Right lobe of liver (tissue), 6 donors: ENCODE data around the gene ABCC3. TPM values are rescaled to one million over a fixed set of nuclear protein-coding genes. Genes with fewer than 3 reads are reported as not detected.
A peak's percentile ranks its signal among the peaks of the same experiment; 100 is the strongest.
"Not testable (repeated sequence)": the region's sequence is repeated elsewhere in the genome, so short reads cannot be mapped to it uniquely, and the experiment has no call there.

ENCODE experiments used
- ATAC-seq, 4 donors: fragments of 200-7000 bp; cut with Tn5 transposase; one replicate each; pipeline ENCODE4 v1.9.1; 2020; ENCODE audit warnings: mild to moderate bottlenecking in 4 of 4, moderate library complexity in 4 of 4
- DNase-seq, 3 donors: peaks; one replicate each; pipeline ENCODE4 v3.0.0-alpha.2; 2020
- H3K27ac ChIP-seq, 3 donors: fragments of 200-600 bp; one replicate each; pipeline ENCODE4 v1.8.0; 2022
- H3K27me3 ChIP-seq, 2 donors: fragments of 200-600 bp; one replicate each; pipeline ENCODE4 v1.8.0; 2022
- H3K36me3 ChIP-seq, 4 donors: fragments of 200-600 bp; sonication (generic) in 1 of 4; one replicate each; pipeline versions ENCODE4 v1.5.1 to v1.8.0; 2017 to 2022; ENCODE audit warnings: control low read depth in 1 of 4
- H3K4me1 ChIP-seq, 4 donors: fragments of 200-600 bp; sonication (generic) in 1 of 4; one replicate each; pipeline versions ENCODE4 v1.5.1 to v1.8.0; 2017 to 2022; ENCODE audit warnings: control low read depth in 1 of 4
- H3K4me3 ChIP-seq, 3 donors: fragments of 200-600 bp; one replicate each; pipeline ENCODE4 v1.8.0; 2022
- H3K9me3 ChIP-seq, 4 donors: fragments of 200-600 bp; sonication (generic) in 1 of 4; one replicate each; pipeline versions ENCODE4 v1.5.1 to v1.8.0; 2017 to 2022; ENCODE audit warnings: control low read depth in 1 of 4
- CTCF ChIP-seq, 4 donors: fragments of 200-600 bp in 3 of 4; fragments of 450-650 bp in 1 of 4; IDR thresholded peaks; one replicate each; pipeline versions ENCODE4 v1.5.1 to v1.8.0; 2016 to 2022; ENCODE audit warnings: antibody characterized with exemption in 4 of 4, mild to moderate bottlenecking in 2 of 4
- POLR2A ChIP-seq: fragments of 450-650 bp; IDR thresholded peaks from one replicate; pipeline ENCODE4 v1.6.1; 2017; ENCODE audit warnings: antibody characterized with exemption, mild to moderate bottlenecking
- WGBS: methylation state at CpG from one replicate; pipeline ENCODE4 v1.1.6; 2018; ENCODE audit warnings: low coverage, low lambda C conversion rate; ENCODE audit not compliant: insufficient coverage; ENCODE audit errors: missing lambda C conversion rate; 5-methylcytosine and 5-hydroxymethylcytosine counted together
- intact Hi-C, 2 donors: fragments of 100-400 bp; cut with DNase I; formaldehyde crosslinking; loops; one replicate each; pipeline versions ENCODE4 v1.11.2 to v1.14.1; 2022
- total RNA-seq, 6 experiments: library from RNA; depleted of rRNA in 2 of 6; stranded (reverse); fragments of >200 nt in 2 of 6; fragmentation: NEBNext Ultra II Directional in 3 of 6; extraction: Animal tissue kit (Norgen Biotek cat#: 25700) in 3 of 6; gene quantifications; one replicate each; pipeline versions ENCODE4 v1.1.0 to v1.2.4, GENCODE V29; 2016 to 2023
- donor health status: DM: no; HTN: yes; CAD: no.
- donor health status: DM: no; HTN: no; CAD: no.
- donor health status: DM: no; HTN: no; CAD: no.
- donor health status: DM: no; HTN: yes; CAD: no.
- donor health status: DM: no; HTN: yes; CAD: no.

ABCC3 gene
- total RNA-seq, 6 experiments from 2014 or later = 146 to 286 (median 178) TPM

DNA sequence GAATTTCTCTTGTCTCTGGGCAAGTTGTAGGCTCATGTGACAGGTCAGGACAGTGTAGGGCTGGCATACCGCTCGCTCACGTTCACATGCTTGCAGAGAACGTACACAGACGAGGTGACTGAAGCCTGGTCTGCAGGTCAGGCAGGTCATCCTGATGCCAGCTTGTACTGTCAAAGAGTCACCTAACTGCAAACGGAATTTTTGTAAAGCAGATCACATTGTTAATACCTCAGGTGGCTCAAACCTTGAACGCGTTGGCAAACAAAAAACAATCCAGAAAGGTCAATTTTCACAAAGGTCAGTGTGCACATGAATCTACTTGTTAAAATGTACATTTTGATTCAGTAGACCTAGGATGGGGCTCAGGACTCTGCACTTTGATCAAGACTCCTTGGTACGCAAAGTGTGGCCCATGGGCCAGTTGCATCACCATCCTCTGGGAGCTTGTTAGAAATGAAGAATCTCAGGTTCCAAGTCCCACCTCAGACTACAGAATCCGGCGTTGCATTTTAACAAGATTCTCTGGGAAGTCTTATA, 44.4 kb downstream of the ABCC3 start:
- peaks cover 0 to 44% (median 20%) of the 10 kb centered on the region in 4 donors for H3K4me1 ChIP-seq
- peaks cover 0 to 33% (median 14%) of the 10 kb centered on the region in 4 donors for H3K36me3 ChIP-seq
- TF ChIP-seq CTCF (IDR thresholded peaks at IDR 0.05) = no peak
- TF ChIP-seq POLR2A = no peak
- no peak overlapping the region for H3K4me3 ChIP-seq
- H3K27me3 ChIP-seq = no peaks in the 10 kb centered on the region
- peak overlapping the region in 1 of 3 donors; percentile 22 for H3K27ac ChIP-seq
- H3K9me3 ChIP-seq = no peaks in the 10 kb centered on the region
- intact Hi-C loops = no loop called here
- DNase-seq = peak in 2 of 3 donors; percentile 65 to 74
- peak; percentile 37 to 56 (median 46) for ATAC-seq
- 50% methylated on average over 11 of the region's 11 CpGs for WGBS

DNA sequence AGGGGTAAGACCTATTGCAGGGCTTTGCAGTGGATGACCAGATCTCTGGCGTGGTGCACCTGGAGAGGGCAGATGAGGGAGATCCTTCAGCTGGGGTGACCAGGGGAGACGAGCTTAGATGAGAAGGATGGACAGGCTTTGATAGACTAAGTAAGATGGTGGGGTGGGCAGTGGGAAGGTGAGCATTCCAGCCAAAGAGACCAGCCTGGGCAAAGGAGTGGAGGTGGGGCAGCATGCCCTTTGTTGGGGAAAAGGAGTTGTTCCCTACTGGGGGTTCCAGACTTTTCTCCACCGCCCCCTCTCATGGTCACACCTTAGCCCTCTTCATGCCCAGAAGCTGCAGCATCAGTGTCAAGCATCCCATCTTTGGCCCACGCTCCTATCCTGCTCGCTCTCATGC, 45.4 kb downstream of the ABCC3 start:
- Histone ChIP-seq H3K27ac (no peak overlapping the region), H3K27me3 (no peaks in the 10 kb centered on the region), H3K36me3 (peaks cover 0 to 33% (median 14%) of the 10 kb centered on the region in 4 donors), H3K4me3 (no peak overlapping the region), H3K4me1 (peaks cover 3 to 53% (median 23%) of the 10 kb centered on the region in 4 donors), H3K9me3 (no peaks in the 10 kb centered on the region)
- TF ChIP-seq CTCF (IDR thresholded peaks at IDR 0.05) (no peak), POLR2A (no peak)
- DNase-seq (no peak), ATAC-seq (no peak)
- WGBS = 88% methylated on average over 3 of the region's 5 CpGs
- intact Hi-C loops = loop anchor here in 1 of 2 donors (5.0 kb wide), 1 partner anchor 43 kb away; no protein-coding TSS in a partner anchor

- intact Hi-C loops = loop anchor here in 1 of 2 donors (5.0 kb wide), 1 partner anchor 43 kb away; no protein-coding TSS in a partner anchor
- 70% methylated on average over 9 of the region's 12 CpGs for WGBS
- H3K4me3 ChIP-seq, ATAC-seq, H3K27me3 ChIP-seq, H3K27ac ChIP-seq, H3K9me3 ChIP-seq: not testable (repeated sequence)
- peaks cover 0 to 33% (median 14%) of the 10 kb centered on the region in 4 donors for H3K36me3 ChIP-seq
- peaks cover 3 to 55% (median 23%) of the 10 kb centered on the region in 4 donors for H3K4me1 ChIP-seq
- DNase-seq = peak in 1 of 3 donors; percentile 47
Observed at GRCh38 chr17:50680543-50681262, 46.0 kb downstream of the ABCC3 start.

DNA sequence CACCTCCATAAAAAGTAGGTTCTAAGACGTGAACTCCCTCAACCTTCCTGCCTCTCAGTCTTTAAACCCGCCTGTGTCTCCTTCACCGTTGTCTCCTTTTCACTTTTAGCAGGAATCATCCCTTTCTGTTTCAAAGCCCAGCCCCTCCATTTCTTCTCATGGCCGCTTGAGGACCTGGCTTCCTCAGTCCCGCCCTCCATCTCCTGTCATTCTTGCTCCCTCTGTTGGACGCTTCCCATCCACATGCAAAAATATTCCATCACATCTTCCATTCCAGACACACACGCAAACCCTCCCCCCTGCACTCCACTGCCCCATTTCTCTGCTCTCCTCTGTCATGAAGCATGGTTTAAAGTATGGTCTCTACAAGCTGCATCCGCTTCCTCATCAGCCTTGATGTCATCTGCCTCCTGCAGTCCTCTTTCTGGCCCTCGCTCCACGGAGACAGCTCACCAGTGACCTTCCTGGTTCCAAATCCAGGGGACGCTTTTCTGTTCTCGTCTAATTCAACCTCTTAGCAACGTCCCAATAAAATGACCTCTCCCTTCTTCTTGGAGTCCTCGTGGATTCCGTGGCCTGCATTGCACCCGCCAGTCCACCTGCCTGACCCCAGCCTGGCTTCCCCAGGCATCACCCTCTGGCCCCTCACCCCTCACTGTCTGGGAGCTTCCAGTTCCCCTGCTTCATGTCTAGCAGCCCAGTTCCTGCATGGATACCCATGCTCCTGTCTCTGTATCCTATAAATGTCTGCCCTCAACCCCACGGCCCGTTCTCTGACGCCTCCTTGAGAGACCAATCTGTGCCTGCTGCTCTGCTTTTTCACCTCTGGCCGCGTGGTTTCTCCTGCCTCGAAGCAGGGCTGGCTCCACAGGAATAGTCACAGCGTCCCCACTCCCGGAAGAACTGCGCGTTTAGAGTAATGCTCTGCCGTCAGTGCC, 46.9 kb downstream of the ABCC3 start:
- ATAC-seq = peak in 1 of 4 donors; percentile 4
- Histone ChIP-seq H3K27ac (no peak overlapping the region), H3K4me3 (no peak overlapping the region), H3K36me3 (peaks cover 0 to 26% (median 11%) of the 10 kb centered on the region in 4 donors), H3K4me1 (peaks cover 3 to 56% (median 23%) of the 10 kb centered on the region in 4 donors), H3K9me3 (no peaks in the 10 kb centered on the region), H3K27me3 (no peaks in the 10 kb centered on the region)
- intact Hi-C loops = loop anchor here in 1 of 2 donors (5.0 kb wide), 1 partner anchor 44 kb away; no protein-coding TSS in a partner anchor
- 65% methylated on average over 24 of the region's 27 CpGs for WGBS
- DNase-seq = peak in 1 of 3 donors; percentile 26
- TF ChIP-seq CTCF (IDR thresholded peaks at IDR 0.05) (peak; percentile 31 to 41 (median 34)), POLR2A (no peak)
